EH (cell line): ENCODE data around the gene NGB.
A peak's percentile ranks its signal among the peaks of the same experiment; 100 is the strongest.

ENCODE experiments used
- DNase-seq: peaks from one replicate; pipeline ENCODE4 v3.0.0-alpha.2; 2015; ENCODE audit warnings: low read depth

Gene NGB

GRCh38 chr14:77264466-77265186, 6.4 kb downstream of the NGB start:
- DNase-seq, result no peak

GRCh38 chr14:77260631-77261030, 10.4 kb downstream of the NGB start:
- DNase-seq, result no peak

GRCh38 chr14:77260199-77260598, 10.8 kb downstream of the NGB start:
- no peak for DNase-seq

GRCh38 chr14:77259025-77259715, 11.8 kb downstream of the NGB start:
- DNase-seq, result no peak

- no peak for DNase-seq
Observed at GRCh38 chr14:77258566-77258965, 12.4 kb downstream of the NGB start.

GRCh38 chr14:77257700-77258099, 13.3 kb downstream of the NGB start:
- DNase-seq, result no peak

GRCh38 chr14:77256694-77257093, 14.3 kb downstream of the NGB start:
- DNase-seq, result no peak

- DNase-seq, result no peak
Observed at GRCh38 chr14:77253333-77254190, 17.4 kb downstream of the NGB start.

- no peak for DNase-seq
Observed at GRCh38 chr14:77251870-77252269, 19.1 kb downstream of the NGB start.

- no peak for DNase-seq
Observed at GRCh38 chr14:77250927-77251326, 20.1 kb downstream of the NGB start.

- DNase-seq, result no peak
Observed at GRCh38 chr14:77249286-77249685, 21.7 kb downstream of the NGB start.

GRCh38 chr14:77248666-77249065, 22.3 kb downstream of the NGB start:
- DNase-seq, result peak; percentile 7

- DNase-seq, result no peak
Observed at GRCh38 chr14:77246784-77247183, 24.2 kb downstream of the NGB start.

GRCh38 chr14:77245820-77246219, 25.2 kb downstream of the NGB start:
- DNase-seq, result no peak

GRCh38 chr14:77243853-77244252, 27.2 kb downstream of the NGB start:
- DNase-seq, result no peak

GRCh38 chr14:77242752-77243151, 28.3 kb downstream of the NGB start:
- no peak for DNase-seq

GRCh38 chr14:77241955-77242354, 29.1 kb downstream of the NGB start:
- DNase-seq, result peak; percentile 5

- DNase-seq, result no peak
Observed at GRCh38 chr14:77240336-77240915, 30.6 kb downstream of the NGB start.

GRCh38 chr14:77239412-77239811, 31.6 kb downstream of the NGB start:
- DNase-seq, result no peak

- no peak for DNase-seq
Observed at GRCh38 chr14:77238996-77239395, 32.0 kb downstream of the NGB start.

GRCh38 chr14:77238356-77238755, 32.6 kb downstream of the NGB start:
- DNase-seq, result no peak

GRCh38 chr14:77236814-77237213, 34.2 kb downstream of the NGB start:
- DNase-seq, result no peak
